HG03064 (cell line): ENCODE data around the gene SEL1L.
A peak's percentile ranks its signal among the peaks of the same experiment; 100 is the strongest.
"Not testable (repeated sequence)": the region's sequence is repeated elsewhere in the genome, so short reads cannot be mapped to it uniquely, and the experiment has no call there.

Experiments used
- ATAC-seq: cut with Tn5 transposase; IDR thresholded peaks from one replicate; pipeline ENCODE4 v1.9.1; 2021; ENCODE audit warnings: low read depth; ENCODE audit not compliant: unreplicated experiment

The SEL1L gene

GRCh38 chr14:81529391-81529790 is 4.3 kb downstream of the SEL1L start:
- ATAC-seq: no peak

- ATAC-seq: no peak
Observed at GRCh38 chr14:81525129-81525528, 8.5 kb downstream of the SEL1L start.

- peak; percentile 54 for ATAC-seq
Observed at GRCh38 chr14:81523616-81524015, 10.0 kb downstream of the SEL1L start.

GRCh38 chr14:81523016-81523415 is 10.6 kb downstream of the SEL1L start:
- ATAC-seq: no peak

GRCh38 chr14:81521356-81521755 is 12.3 kb downstream of the SEL1L start:
- no peak for ATAC-seq

GRCh38 chr14:81519200-81520011 is 14.2 kb downstream of the SEL1L start:
- peak; percentile 56 for ATAC-seq

GRCh38 chr14:81517798-81518398 is 15.8 kb downstream of the SEL1L start:
- no peak for ATAC-seq

GRCh38 chr14:81516986-81517797 is 16.5 kb downstream of the SEL1L start:
- ATAC-seq: no peak

- not testable (repeated sequence) for ATAC-seq
Observed at GRCh38 chr14:81515927-81516326, 17.7 kb downstream of the SEL1L start.

- ATAC-seq: not testable (repeated sequence)
Observed at GRCh38 chr14:81512826-81513225, 20.8 kb downstream of the SEL1L start.

- no peak for ATAC-seq
Observed at GRCh38 chr14:81511111-81511904, 22.3 kb downstream of the SEL1L start.

GRCh38 chr14:81509838-81510452 is 23.7 kb downstream of the SEL1L start:
- ATAC-seq: no peak

- ATAC-seq: no peak
Observed at GRCh38 chr14:81509321-81509720, 24.3 kb downstream of the SEL1L start.

GRCh38 chr14:81506487-81506886 is 27.2 kb downstream of the SEL1L start:
- ATAC-seq: no peak

GRCh38 chr14:81504864-81505263 is 28.8 kb downstream of the SEL1L start:
- no peak for ATAC-seq

GRCh38 chr14:81485781-81486180 is 47.9 kb downstream of the SEL1L start:
- ATAC-seq: no peak

GRCh38 chr14:81485372-81485771 is 48.3 kb downstream of the SEL1L start:
- peak; percentile 98 for ATAC-seq

GRCh38 chr14:81484120-81484519 is 49.5 kb downstream of the SEL1L start:
- no peak for ATAC-seq

- no peak for ATAC-seq
Observed at GRCh38 chr14:81480741-81481140, 52.9 kb downstream of the SEL1L start.

- no peak for ATAC-seq
Observed at GRCh38 chr14:81478446-81478845, 55.2 kb downstream of the SEL1L start.
